Measurements from ENCODE around the gene PDE2A.
A peak's percentile ranks its signal among the peaks of the same experiment; 100 is the strongest.

Gene PDE2A

DNA sequence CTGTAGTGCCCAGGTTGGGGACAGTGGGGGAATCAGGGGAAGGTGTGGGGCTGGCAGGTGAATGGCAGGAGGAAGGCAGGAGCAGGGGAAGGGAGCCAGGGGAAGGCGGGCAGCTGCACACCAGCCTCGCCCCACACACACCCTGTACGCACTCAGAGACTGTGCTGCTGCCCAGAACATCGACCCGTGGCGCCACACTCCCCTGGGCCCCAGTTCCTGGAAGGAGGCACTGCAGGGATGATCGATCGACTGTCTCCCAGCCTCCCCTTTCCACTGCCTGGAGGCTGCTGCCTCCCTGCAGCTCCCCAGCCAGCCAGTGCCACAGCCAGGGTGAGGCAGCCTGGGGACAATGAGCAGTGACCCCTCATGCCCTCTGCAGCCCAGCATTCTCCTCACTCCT lies 19.2 kb downstream of the PDE2A start:
- no peak for DNase-seq

DNA sequence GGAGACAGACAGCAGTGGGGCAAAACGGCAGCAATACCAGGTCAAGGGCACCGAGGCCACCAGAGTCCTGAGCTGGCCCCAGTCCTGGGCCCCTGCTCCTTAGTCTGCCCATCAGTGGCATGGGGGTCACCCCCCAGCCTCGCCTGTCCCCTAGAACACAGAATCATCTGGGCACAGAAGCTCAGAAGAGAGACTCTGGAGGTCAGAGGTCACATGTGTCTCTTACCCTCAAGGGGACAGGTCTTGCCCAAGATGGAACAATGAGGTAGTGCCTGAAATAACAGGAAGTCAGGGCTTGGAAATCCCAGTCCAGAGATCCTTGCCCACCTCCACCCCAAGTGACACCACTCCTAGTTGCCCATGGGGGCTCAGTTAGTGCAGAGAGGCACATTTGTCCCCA lies 20.6 kb downstream of the PDE2A start:
- DNase-seq = no peak

DNA sequence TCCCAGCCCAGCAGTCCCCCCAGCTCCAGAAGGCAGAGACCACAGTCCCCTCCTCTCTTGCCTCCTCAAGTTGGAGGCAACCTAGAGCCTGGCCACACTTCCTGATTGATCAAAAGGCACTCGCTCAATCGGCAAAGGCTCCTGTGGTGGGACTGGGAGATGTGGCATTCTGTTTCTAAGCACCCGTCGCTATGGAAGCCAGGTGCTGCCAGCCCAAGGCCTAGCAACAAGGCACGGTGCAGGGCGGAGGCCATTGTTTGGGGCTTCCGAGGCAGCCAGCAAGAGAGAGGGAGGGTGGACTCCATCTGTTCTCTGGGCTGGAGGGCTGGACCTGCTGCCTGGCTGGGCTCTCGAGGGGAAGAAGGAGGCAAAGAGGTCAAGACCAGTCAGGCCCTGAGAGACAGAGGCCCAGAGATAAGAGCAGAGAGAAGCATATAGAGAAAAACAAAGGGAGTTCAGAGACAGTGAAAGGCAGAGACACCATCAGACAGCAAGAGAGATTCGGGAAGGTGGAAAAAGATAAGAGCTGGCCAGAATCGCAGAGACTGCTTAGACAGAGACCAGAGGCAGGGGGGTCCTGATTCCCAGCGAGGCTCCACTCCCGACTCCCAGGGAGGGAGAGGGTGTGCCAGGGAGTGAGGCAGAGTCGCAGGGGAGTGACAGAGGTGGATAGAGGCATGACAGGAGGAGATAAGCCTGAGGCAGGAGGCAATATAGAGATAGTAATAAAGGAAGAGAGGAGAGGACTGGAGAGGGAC lies 21.2 kb downstream of the PDE2A start:
- no peak for DNase-seq

DNA sequence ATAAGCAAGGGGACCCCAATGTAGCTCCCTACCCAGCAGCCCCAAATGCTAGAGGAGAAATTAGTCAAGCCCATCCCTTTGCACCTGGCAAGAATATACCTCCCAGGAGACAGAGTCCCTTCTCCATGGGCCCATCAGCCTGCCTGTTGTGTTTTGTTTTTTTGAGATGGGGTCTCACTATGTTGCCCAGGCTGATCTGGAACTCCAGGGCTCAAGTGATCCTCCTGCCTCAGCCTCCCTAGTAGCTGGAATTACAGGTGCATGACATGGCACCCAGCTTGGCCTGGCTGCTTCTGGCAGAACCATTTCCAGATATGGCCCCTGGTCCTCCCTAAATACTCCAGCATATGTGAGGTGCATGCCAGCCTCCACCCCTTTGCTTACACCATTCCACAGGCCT lies 22.1 kb downstream of the PDE2A start:
- no peak for DNase-seq

DNA sequence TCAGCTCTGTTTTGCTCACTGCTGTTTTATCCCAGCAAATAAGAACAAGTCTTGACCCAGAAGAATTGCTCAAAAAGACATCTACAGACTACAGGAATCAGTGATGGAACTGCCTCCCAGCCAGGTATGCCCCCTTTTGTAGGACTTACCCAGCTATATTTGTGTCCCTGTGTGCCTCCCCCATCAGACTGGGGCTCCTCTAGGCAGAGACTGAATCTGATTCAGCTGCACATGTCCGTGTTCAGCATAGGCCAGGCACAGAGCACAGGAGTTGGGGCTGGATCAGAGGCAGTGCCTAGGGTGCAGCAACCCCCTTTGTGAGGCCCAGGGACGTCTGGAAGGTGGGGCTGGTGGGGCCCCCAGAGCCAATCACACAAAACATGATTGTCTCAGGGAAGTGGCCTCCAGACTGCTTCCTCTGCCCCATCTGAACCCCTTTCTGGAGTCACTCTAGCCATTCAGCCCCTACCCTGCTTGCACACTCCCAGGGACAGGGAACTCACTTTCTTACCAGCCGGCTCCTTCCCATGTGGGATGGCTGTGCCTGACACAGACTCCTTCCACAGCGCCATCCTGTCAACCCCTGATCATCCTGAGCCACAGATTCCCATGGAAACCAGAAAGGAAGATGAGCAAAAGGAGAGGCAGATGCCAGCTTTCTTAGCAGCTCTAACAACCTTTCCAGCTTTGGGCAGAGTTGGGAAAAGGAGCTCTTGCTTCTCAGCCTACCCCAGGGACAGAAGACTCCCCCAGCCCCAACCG lies 24.8 kb downstream of the PDE2A start:
- no peak for DNase-seq

DNA sequence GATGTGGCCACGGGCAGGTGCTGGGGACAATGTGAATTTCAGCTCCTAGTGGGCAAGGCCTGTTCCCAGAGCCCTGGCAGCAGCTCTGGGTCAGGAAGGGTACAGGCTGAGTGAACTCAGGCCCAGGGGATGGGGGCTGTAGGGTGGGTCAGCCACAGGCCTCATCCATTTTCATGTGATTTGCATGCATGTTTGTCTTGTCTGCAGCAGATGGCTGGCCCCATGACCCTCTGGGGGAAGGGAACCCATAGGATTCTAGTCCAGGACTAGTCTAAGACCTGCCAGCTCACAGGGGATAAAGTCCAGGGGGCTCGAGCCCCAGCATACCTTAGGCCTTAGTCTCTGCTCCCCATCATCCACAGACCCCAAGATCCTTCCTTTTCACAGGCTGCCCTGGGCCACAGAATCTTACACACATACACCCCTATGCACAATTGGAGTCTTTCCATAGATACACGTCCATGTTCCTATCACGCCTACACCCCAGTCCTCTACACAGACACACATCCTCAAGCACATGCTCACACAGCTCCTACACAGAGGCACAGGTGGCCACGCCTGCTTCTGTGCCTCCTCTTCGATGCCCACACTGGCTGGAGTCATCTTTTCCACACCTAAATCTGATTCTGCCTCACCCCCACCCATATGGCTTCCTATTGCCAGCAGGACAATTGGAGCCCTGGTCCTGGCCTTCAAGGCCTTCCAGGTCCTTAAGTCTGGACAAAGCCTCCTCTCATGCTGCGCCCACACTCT lies 25.7 kb downstream of the PDE2A start:
- no peak for DNase-seq

DNA sequence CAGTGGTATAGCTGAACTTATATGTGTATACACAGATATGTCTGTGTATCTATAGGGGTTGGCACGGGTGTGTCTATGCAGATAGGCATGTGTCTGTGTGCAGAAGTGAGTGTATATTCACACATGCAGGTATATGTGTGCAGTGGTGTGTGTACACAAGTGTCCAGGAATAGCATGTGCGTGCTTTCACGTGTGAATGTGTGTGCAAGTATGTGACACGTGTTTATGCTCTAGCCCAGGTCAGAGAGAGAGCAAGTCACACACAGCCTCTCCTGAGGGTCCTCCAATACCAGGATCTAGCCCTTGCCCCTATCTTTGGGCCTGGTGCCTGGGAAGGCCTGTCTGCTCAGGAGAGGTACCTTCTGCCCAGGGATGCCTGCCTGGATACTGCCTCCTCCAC lies 26.3 kb downstream of the PDE2A start:
- DNase-seq = no peak

DNA sequence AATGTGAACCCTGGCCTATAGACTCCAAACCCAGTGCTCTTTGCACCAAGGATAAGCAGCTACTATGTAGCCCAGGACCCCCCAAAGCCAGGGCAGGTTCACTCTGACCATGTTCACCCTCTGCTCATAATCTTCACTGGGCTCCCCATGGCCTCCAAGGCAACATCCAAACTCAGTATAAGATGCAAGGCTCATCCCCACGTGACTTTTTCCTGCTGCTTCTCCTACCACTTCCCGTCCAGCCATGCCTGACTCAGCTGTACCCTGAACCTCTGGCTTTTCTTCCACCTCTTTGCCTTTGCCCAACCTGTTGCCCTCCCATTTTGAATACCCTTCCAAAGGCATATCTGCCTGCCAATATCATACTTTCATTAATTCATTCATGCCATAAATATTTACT lies 27.8 kb downstream of the PDE2A start:
- DNase-seq = no peak

DNA sequence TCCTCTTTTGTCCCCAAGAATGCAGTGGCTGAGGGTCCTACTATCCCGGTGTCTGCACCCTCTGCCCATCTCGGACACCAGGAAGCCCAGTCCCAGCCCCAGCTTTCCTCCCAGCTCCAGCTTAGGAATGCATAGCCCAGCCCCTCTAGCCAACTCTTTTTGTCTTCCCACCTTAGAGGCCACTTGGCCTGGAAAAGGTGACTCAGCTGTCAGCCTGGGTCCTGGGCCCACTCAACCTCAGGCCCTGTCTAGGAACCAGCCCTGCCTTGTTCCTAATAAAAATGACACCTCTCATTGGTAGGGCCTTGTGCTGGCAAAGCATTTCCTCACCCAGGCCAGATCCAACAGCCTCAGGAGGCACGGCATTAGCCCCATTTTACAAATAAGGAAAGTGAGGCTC lies 28.2 kb downstream of the PDE2A start:
- DNase-seq = no peak

DNA sequence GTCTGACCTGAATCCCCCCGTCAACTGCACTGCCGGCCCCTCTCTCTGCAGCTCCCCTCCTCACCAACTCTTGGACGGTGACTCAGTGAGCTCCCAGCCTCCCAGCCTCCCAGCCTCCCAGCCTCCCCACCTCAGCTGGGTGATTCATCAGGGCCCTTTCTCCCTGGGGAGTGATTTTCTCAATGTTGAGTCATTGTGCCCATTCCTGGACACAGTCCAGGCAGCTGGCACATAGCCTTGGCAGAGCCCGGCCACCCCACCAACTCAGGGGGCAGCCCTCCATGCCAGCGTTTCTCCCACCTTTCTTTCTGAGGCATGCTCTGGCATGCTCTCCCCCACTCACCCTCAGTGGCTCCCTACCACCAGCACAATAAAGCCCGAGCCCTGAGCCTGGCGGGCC lies 30.7 kb downstream of the PDE2A start:
- DNase-seq = peak in 1 of 2 experiments; percentile 7

DNA sequence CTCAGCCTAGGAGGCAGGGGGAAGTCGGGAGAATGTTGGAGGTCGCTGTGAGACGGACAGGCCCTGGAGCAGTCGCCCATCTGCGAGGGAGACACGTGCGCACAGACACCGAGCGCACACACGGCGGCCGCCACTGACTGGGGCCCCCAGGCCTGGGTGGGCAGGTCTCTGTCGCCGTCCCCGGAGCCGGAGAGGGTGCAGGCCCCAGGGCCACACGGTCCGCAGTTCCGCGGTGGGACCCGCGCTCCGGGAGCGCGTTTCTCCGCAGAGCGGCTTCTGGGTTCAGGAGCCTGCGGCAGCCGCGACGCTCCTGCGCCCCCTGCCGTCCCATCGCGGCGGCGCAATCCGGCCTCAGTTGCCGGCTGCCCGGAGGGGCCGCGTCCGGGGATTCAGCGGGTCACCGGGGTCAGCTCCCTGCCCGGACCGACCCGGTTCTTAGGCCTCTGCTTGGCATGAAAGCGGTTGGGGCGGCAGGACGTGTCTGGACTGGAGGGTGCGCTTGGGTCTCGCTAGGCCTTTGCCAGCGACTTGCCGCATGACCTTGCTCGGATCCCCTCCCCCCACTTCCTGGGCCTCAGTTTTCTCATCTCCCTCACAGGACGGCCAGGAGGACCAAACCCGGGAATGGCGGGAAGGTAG lies 31.2 kb downstream of the PDE2A start:
- peak; percentile 64 to 71 for DNase-seq

DNA sequence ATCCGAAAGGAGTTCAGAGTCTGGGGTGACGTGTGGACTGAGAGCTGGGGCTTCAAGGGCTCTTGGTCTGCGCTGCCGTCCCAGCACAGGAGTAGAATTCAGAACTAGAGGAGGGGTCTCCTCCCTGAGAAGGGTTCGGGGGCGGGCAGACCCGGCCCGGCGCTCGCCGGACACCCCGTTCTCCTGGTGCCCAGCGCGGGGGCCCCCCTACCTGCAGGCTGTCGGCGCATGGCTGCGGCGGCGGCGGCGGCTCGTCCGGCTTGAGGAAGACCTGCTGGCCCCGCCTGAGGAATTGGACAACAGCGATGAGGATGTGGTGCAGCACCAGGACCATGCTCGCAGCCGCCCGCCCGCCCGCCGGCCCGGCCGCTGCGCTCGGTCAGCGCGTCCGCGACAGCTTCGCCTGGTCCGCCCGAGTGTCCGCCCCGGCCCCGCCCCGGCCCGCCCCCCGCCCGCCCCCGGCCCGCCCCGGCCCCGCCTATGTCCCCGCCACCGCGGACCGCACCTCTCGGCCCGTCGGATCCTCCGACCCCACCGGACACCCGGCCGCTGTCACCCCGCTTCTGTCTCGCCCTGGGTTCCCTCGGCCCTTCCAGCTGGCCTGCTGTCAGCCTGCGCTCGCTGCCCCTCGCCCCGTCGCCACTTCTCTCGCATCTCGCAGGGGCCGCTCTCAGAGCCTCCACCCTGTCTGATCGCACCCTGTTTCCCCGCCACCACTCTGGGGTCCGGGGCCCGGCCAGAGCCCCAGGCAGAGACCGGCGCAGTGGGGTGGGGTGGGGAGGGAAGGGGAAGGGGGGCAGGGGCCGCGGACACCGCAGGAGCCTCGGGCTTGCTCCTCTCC lies 32.0 kb downstream of the PDE2A start:
- DNase-seq = peak; percentile 32 to 37

DNA sequence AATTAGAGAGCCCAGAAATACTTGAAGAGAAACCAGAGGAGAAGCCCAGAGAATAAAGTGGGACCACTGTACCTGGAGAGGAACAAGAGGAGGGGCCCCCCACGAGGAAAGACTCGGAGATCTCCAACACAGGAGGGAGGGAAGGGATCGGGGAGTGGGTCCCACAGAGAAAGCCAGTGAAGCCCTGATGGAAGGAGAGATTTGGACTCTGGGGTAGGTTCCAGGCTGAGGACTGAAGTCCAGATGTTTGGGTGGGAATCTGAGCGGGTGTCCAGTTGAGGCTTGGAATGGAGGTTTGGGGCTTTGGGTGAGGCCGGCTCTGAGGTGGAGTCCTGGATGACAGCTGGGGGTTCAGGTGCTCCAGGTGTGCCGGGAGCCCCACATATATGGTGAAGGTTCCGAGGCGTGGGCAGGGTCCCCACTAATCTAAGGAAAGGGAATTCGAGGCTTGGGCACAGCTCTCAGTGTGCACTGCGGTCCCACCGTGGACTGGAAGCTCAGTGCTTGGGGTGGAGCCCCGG lies 32.6 kb downstream of the PDE2A start:
- no peak for DNase-seq

DNA sequence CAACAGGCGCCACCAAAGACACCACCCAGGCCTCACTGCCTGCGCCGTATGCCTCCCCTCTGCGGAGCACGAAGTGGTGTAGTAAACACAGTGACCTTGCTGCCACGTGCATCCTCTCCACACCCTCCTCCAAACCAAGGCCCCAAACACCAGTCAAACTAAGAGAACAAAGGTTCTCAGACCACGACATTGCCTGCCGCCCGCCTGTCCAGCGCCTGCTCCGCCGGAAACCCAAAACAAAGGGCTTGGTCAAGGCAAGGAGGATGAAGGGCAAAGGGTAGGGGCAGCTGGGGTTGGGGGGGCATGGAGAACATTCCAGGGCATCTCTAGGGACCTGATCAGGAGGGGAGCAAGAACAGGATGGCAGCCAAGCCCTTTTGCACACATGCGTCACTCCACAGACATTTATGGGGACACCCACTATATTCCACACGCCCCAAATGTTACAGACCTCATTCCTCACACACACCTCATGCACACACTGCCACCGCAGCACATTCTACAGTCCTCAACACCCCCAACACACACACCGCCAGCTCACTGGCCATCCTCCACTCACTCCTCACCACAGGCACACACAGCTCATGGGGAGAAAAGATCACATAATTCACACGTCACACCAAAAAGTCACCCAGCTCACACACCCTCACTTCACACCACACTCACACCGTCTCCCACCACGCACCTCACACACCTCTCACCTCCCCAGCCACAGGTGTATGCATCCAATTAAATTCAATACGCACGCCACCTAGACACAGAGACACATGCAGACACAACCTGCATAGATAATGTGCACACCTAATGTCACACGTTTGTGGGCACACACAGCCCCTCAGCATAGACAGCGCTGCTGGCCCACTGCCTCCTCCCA lies 34.5 kb downstream of the PDE2A start:
- DNase-seq = no peak

DNA sequence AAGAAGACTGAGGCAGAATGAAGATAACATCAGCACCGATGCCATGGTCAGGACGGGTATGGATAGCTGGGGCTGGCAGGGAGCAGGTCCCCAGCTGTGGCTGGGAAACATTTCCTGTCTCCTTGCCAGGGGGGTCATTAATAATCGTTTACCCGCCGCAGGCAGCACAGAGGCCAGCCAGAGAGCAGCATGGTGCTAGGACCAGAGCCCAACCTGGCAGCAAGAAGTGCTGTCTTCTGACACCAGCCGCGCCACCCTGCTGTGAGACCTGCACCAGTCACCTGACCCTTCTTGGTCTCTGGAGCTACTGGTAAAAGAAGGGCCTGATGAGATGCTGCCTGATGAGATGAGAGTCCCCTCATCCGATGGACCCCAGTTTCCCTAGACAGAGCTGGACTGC lies 36.3 kb downstream of the PDE2A start:
- DNase-seq = no peak

DNA sequence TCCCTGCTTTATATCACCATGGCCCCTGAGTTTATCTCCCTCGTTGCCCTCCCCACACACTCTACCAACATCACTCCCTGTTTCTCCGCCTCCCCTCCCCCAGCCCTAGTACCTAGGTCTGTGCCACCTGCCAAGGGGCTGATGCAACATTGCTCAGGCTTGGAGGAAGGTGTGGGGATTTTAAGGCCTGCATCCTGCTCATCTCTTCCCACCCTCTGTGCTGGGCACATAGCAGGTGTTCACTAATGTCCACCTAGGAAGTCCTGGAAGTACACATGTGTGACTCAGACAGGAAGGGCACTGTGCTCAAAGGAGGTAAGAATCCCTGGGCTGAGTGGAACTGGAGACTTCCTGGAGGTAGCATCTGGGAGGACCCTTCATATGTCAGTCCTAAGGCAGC lies 37.0 kb downstream of the PDE2A start:
- DNase-seq = no peak

DNA sequence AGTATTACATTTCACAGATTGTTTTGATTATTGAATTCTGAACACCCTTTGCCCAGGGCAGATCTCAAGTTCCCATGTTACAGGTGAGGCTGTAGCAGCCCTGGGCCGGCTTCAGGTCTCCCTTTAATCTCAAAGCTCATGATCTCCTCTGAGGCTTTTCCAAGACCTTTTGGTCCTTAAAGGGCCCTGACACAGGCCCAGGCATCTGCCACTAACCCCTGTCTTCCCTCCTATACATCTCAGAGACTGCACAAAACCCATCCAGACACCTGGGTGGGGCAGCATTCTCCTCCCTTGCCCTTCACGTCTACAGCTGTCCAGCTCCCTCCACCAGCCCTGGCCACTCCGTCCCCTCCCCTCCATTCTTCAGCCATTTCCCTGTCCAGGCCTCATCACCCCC lies 37.8 kb downstream of the PDE2A start:
- no peak for DNase-seq

DNA sequence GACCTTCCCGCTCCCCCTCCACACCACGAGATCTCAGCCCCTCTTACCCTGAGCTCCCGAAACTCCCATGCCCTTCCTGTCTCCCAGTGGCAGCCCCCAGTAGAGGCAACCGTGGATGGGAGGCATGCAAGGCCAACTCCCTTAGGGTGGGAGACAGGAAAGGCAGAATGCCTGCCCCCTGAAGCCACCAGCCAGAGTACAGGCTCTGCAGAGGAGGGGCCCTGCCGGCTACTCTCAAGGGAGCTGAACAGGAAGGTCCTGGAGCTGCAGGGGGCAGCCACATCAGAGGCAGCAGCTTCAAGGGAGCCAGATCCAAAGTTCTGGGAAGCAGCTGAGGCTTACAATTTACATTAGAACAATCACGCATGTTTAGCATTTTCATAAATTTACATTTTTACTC lies 38.3 kb downstream of the PDE2A start:
- no peak for DNase-seq

DNA sequence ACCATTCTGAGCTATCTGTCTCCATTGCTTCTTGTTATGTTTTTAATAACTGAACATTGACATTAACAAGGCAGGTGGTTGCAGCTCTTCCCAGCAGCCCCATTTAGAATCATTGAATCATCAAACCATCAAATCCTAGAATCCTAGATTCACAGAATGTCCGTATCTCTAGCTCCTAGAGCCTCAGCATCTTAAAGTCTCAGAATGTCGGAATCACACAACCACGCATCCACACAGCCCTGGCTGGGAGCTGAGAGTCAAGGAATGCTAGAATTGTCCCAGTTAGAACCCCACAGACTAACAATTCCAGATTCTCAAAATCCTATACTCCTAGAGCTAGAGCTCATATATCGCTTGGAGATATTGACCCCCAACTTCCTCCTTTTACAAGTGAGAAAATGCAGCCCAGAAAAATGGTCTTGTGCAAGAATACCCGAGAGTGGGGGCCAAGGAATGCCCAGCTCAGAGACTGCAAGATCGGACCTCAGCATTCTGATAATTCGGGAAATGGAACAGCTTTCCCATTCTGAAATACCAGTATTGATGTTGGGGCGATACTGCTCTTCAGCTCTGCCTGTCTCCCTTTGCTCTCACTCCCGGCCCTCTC lies 38.8 kb downstream of the PDE2A start:
- DNase-seq = no peak

DNA sequence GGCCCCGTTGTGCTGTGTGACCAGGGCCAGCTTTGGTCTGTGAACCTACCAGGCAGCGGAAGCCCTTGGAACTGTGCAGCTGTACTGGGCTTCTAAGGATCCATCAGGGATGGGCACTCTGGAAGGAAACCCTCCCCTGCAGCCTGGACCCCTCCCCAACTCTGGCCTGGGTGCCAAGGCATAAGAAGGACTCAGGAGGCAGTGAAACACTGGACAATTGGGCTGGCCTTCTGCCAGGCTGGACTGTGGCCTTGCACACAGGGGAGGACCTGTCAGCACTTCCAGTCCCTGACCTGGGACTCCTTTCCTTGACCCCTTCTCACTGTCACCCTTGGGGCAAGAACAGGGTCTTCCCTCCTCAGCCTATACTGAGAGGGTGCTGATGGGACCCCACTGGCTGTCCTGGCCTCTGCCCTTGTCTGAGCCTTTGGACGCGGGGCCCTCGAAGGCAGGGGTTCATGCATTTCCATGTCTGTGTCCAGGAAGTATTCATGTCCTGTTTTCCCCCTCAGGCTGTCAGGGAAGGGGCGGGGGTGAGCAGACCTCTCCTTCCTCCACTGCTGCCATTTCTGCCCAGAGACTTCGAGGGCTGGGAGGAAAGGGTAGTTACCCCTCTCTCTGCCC lies 39.6 kb downstream of the PDE2A start:
- no peak for DNase-seq

All from activated CD4-positive, alpha-beta T cell treated with anti-CD3 and anti-CD28 coated beads, Interleukin-2, amount 50 U/mL, for 48 hours (primary cell).